Measurements from ENCODE around the gene MPC1. TPM values are rescaled to one million over a fixed set of nuclear protein-coding genes. Genes with fewer than 3 reads are reported as not detected.

Gene MPC1
- total RNA-seq, 4 donors from 2014 or later, result 43.1 to 64.3 (median 59.5) TPM

DNA sequence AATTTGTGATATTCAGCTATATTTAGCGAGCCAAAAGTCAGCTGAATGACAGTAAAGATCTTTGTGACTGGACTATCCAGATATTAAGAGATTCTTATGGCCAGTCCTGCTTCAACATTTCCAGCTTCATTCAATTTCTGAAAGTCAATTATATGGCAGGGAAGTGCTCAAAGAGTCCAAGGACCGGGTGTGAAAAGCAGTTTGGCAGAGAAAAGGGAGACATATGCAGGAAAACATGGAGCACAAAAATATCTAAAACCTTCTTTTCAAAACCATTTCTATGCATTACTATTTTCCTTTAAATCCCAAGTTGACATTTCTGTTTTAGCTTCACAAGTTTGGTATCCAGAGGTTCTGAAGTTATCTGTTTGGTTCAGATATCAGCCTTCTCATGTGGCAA is 5.0 kb downstream of the MPC1 start:
- intact Hi-C loops (cut with DNase I), result no loop called here
- no peaks in the 10 kb centered on the region for H3K27me3 ChIP-seq
- H3K9me3 ChIP-seq, result no peaks in the 10 kb centered on the region
- no peak overlapping the region for H3K27ac ChIP-seq
- no peak for TF ChIP-seq POLR2A (IDR thresholded peaks at IDR 0.05)
- TF ChIP-seq, protein P1, sequence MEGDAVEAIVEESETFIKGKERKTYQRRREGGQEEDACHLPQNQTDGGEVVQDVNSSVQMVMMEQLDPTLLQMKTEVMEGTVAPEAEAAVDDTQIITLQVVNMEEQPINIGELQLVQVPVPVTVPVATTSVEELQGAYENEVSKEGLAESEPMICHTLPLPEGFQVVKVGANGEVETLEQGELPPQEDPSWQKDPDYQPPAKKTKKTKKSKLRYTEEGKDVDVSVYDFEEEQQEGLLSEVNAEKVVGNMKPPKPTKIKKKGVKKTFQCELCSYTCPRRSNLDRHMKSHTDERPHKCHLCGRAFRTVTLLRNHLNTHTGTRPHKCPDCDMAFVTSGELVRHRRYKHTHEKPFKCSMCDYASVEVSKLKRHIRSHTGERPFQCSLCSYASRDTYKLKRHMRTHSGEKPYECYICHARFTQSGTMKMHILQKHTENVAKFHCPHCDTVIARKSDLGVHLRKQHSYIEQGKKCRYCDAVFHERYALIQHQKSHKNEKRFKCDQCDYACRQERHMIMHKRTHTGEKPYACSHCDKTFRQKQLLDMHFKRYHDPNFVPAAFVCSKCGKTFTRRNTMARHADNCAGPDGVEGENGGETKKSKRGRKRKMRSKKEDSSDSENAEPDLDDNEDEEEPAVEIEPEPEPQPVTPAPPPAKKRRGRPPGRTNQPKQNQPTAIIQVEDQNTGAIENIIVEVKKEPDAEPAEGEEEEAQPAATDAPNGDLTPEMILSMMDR (IDR thresholded peaks at IDR 0.05), result no peak
- 47 to 48% methylated on average over 2 of the region's 2 CpGs for WGBS, 2 donors
- no peak overlapping the region for H3K4me3 ChIP-seq
- no peak for DNase-seq
- no peaks in the 10 kb centered on the region for H3K36me3 ChIP-seq
- H3K4me1 ChIP-seq, result peaks cover 0 to 9% (median 5%) of the 10 kb centered on the region in 3 donors

DNA sequence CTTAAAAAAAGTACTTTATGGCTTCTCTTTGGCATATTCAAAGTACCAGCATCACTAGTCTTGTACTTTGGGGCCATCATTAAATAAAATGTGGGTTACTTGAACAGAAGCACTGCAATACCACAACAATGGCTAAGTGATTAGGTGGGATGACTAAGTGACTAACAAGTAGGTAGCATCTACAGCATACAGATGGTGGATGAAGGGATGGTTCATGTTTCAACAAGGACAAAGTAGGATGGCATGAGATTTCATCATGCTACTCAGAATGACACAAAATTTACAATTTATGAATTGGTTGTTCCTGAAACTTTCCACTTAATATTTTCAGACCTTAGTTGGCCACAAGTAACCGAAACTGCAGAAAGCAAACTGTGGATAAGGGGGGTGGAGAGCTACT is 7.7 kb downstream of the MPC1 start:
- Histone ChIP-seq H3K4me3 (no peak overlapping the region), H3K27me3 (no peaks in the 10 kb centered on the region), H3K9me3 (no peaks in the 10 kb centered on the region), H3K27ac (no peak overlapping the region), H3K4me1 (no peaks in the 10 kb centered on the region), H3K36me3 (peaks cover 0 to under 1% (median 0%) of the 10 kb centered on the region in 3 donors)
- 93 to 97% methylated on average over 1 of the region's 1 CpG for WGBS, 2 donors
- DNase-seq, result no peak
- TF ChIP-seq POLR2A (IDR thresholded peaks at IDR 0.05), result no peak
- TF ChIP-seq, protein P1 (IDR thresholded peaks at IDR 0.05), result no peak
- intact Hi-C loops (cut with DNase I), result no loop called here

DNA sequence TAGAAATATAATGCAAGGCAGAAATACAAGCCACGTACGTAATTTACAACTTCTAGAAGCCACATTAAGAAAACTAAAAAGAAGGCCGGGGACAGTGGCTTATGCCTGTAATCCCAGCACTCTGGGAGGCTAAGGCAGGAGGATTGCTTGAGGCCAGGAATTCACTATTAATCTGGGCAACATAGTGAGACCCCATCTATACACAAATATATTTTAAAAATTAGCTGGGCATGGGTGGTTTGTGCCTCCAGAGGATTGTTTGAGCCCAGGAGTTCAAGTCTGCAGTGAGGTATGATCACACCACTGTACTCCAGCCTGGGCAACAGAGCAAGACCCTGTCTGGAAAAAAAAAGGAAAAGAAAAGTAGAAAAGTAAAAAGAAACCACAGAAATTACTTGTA is 12.3 kb downstream of the MPC1 start:
- no peak for DNase-seq
- peaks cover 0 to 4% (median 0%) of the 10 kb centered on the region in 3 donors for H3K4me1 ChIP-seq
- WGBS, 2 donors, result 90 to 94% methylated on average over 3 of the region's 3 CpGs
- no peaks in the 10 kb centered on the region for H3K9me3 ChIP-seq
- no peak overlapping the region for H3K27ac ChIP-seq
- TF ChIP-seq, protein P1 (IDR thresholded peaks at IDR 0.05), result no peak
- no peak for TF ChIP-seq POLR2A (IDR thresholded peaks at IDR 0.05)
- peaks cover 0 to 29% (median 0%) of the 10 kb centered on the region in 3 donors for H3K36me3 ChIP-seq
- H3K27me3 ChIP-seq, result no peaks in the 10 kb centered on the region
- intact Hi-C loops (cut with DNase I), result no loop called here
- H3K4me3 ChIP-seq, result no peak overlapping the region

DNA sequence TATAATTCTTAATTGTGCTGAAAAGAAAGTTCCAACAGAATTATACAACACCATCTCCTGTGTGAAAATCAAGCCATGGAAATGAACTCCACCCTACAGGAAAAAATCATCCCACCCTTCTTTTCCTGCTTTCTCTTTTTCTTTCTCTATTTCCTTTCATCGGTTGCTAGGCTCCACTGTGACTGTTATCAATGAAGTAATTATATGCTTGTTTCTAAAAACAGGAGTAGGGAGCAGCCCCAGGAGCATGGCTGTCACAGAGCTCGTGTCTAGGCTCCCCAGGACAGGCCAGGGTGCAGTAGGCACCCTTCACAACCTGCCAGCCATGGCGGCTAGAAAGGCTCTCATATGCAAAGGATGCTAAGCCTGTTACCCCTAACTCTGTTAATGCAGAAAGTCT is 13.0 kb downstream of the MPC1 start:
- H3K4me3 ChIP-seq, result no peak overlapping the region
- WGBS, 2 donors, result 70 to 72% methylated on average over 3 of the region's 3 CpGs
- peaks cover 0 to 34% (median 0%) of the 10 kb centered on the region in 3 donors for H3K36me3 ChIP-seq
- no peaks in the 10 kb centered on the region for H3K9me3 ChIP-seq
- no peaks in the 10 kb centered on the region for H3K27me3 ChIP-seq
- DNase-seq, result no peak
- intact Hi-C loops (cut with DNase I), result no loop called here
- no peak overlapping the region for H3K27ac ChIP-seq
- TF ChIP-seq POLR2A (IDR thresholded peaks at IDR 0.05), result no peak
- TF ChIP-seq, protein P1 (IDR thresholded peaks at IDR 0.05), result no peak
- H3K4me1 ChIP-seq, result peaks cover 0 to 11% (median 0%) of the 10 kb centered on the region in 3 donors

GRCh38 chr6:166366921-166367320 is 15.8 kb downstream of the MPC1 start:
- no peak overlapping the region for H3K27ac ChIP-seq
- WGBS, 2 donors, result 91 to 100% methylated on average over 3 of the region's 3 CpGs
- DNase-seq, result no peak
- H3K4me1 ChIP-seq, result peaks cover 0 to 15% (median 0%) of the 10 kb centered on the region in 3 donors
- no peaks in the 10 kb centered on the region for H3K9me3 ChIP-seq
- TF ChIP-seq, protein P1 (IDR thresholded peaks at IDR 0.05), result no peak
- TF ChIP-seq POLR2A (IDR thresholded peaks at IDR 0.05), result no peak
- H3K36me3 ChIP-seq, result peaks cover 0 to 57% (median 0%) of the 10 kb centered on the region in 3 donors
- no peak overlapping the region for H3K4me3 ChIP-seq
- no peaks in the 10 kb centered on the region for H3K27me3 ChIP-seq
- intact Hi-C loops (cut with DNase I), result no loop called here

Data from esophagus squamous epithelium (tissue), 5 donors.